ENCODE results near the gene MYL7.
A peak's percentile ranks its signal among the peaks of the same experiment; 100 is the strongest.

Gene MYL7

DNA sequence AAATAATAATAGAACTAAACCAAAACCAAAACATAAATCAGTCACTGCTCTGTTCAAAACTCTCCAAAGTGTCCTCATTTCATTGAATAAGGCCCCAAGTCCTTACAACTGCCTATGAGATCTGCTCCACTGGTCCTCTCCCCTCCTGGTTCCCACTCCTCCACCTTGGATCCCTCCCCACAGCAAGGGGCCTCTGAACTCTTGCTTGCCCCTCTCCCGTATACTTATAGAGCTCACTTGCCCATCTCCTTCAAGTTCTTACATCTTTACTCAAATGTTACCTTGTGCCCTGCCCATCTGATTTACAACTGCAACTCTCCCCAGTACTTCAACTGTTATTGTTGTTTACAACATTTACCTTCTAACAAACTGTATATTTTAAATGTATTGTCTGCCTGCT, 18.6 kb downstream of the MYL7 start:
- peak overlapping the region; percentile 95 for H3K4me2 ChIP-seq (ENCODE audit: insufficient read depth, low read length)
- H3K27ac ChIP-seq (ENCODE audit: low read length), result peak overlapping the region; percentile 75
- no peak overlapping the region for H2AFZ ChIP-seq (ENCODE audit: low read depth, low read length)
- H3K27me3 ChIP-seq (ENCODE audit: insufficient read depth, low read length, poor library complexity), result no peaks in the 10 kb centered on the region
- TF ChIP-seq, protein P1, sequence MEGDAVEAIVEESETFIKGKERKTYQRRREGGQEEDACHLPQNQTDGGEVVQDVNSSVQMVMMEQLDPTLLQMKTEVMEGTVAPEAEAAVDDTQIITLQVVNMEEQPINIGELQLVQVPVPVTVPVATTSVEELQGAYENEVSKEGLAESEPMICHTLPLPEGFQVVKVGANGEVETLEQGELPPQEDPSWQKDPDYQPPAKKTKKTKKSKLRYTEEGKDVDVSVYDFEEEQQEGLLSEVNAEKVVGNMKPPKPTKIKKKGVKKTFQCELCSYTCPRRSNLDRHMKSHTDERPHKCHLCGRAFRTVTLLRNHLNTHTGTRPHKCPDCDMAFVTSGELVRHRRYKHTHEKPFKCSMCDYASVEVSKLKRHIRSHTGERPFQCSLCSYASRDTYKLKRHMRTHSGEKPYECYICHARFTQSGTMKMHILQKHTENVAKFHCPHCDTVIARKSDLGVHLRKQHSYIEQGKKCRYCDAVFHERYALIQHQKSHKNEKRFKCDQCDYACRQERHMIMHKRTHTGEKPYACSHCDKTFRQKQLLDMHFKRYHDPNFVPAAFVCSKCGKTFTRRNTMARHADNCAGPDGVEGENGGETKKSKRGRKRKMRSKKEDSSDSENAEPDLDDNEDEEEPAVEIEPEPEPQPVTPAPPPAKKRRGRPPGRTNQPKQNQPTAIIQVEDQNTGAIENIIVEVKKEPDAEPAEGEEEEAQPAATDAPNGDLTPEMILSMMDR (IDR thresholded peaks at IDR 0.05; ENCODE audit: borderline replicate concordance, extremely low read depth, low read length, poor library complexity, severe bottlenecking), result no peak
- TF ChIP-seq EZH2 (IDR thresholded peaks at IDR 0.05; ENCODE audit: borderline replicate concordance, low read depth, low read length, severe bottlenecking), result no peak
- H3K4me3 ChIP-seq (ENCODE audit: low read depth in 1 of 2, low read length in 2 of 2), result peak overlapping the region; percentile 66 to 77
- DNase-seq, result no peak
- no peak for ATAC-seq (ENCODE audit: insufficient read depth, low read depth)
- H3K9ac ChIP-seq (ENCODE audit: low read depth, low read length), result peak overlapping the region; percentile 67
- H4K20me1 ChIP-seq (ENCODE audit: insufficient read depth, low read length), result peaks cover 21% of the 10 kb centered on the region; the same call in 1 of the 2 replicates
- H3K79me2 ChIP-seq (ENCODE audit: insufficient read depth, low read length), result peaks cover 54% of the 10 kb centered on the region
- no peaks in the 10 kb centered on the region for H3K9me3 ChIP-seq (ENCODE audit: insufficient read depth, low read length, severe bottlenecking)
- peaks cover 42% of the 10 kb centered on the region for H3K36me3 ChIP-seq (ENCODE audit: insufficient read depth, low read length)
- peaks cover 49% of the 10 kb centered on the region for H3K4me1 ChIP-seq (ENCODE audit: insufficient read depth, low read length)

DNA sequence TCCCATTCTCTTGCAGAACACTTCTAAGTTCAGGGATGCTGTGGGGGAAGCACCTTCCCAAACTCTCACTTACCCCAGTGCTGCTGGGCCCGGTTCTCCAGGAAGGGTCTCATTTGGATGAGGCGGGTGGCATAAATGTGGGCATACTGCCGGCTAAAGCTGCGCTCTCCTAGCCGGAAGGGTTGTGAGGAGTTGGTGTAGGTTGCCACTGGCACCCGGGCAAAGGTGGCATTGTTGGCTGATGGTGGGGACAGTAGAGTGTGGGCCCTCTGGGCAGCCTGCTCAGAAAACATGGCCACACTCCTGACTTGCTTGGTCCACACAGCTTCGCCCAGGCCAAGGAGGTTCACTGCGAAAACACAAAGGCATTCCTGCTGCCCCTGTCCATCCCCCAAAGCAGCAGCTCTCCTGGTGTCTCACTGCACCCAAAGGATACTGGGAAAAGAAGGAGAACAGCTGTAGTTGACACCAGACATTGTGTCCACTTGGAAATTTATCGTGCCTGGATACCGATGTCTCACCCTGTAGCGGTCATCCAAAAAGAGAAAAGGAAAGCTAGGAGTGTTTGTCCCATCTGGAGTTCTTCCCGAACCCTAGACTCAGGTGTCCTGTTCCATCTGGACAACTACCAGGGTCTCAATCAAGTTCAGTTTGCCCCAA, 19.2 kb downstream of the MYL7 start:
- H3K4me3 ChIP-seq (ENCODE audit: low read depth in 1 of 2, low read length in 2 of 2), result peak overlapping the region; percentile 66 to 77; a peak in 3 of 4 replicates
- peaks cover 57% of the 10 kb centered on the region for H3K79me2 ChIP-seq (ENCODE audit: insufficient read depth, low read length)
- peak overlapping the region; percentile 67 for H3K9ac ChIP-seq (ENCODE audit: low read depth, low read length)

DNA sequence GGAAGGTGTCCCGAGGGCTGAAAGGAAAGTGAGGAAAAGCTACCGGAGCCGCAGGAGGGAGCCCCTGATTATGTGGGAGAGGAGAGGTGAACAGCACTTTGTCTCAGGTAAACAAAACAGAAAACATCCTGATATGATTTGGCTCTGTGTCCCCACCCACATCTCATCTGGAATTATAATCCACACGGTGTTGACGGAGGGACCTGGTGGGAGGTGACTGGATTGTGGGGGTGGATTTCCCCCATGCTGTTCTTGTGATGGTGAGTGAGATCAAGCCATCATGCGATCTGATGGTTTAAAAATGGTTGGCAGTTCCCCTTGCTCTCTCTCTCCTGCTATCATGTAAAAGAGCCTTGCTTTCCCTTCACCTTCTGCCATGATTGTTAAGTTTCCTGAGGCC, 20.7 kb downstream of the MYL7 start:
- no peak overlapping the region for H3K9ac ChIP-seq (ENCODE audit: low read depth, low read length)
- H3K27me3 ChIP-seq (ENCODE audit: insufficient read depth, low read length, poor library complexity), result no peaks in the 10 kb centered on the region
- H4K20me1 ChIP-seq (ENCODE audit: insufficient read depth, low read length), result peaks cover 39% of the 10 kb centered on the region
- peak overlapping the region; percentile 95; the same call in 1 of the 2 replicates for H3K4me2 ChIP-seq (ENCODE audit: insufficient read depth, low read length)
- H3K4me1 ChIP-seq (ENCODE audit: insufficient read depth, low read length), result peaks cover 49% of the 10 kb centered on the region
- H3K27ac ChIP-seq (ENCODE audit: low read length), result no peak overlapping the region
- ATAC-seq (ENCODE audit: insufficient read depth, low read depth), result no peak
- no peak overlapping the region for H2AFZ ChIP-seq (ENCODE audit: low read depth, low read length)
- TF ChIP-seq, protein P1 (IDR thresholded peaks at IDR 0.05; ENCODE audit: borderline replicate concordance, extremely low read depth, low read length, poor library complexity, severe bottlenecking), result no peak
- no peak for TF ChIP-seq EZH2 (IDR thresholded peaks at IDR 0.05; ENCODE audit: borderline replicate concordance, low read depth, low read length, severe bottlenecking)
- H3K4me3 ChIP-seq (ENCODE audit: low read depth in 1 of 2, low read length in 2 of 2), result no peak overlapping the region
- DNase-seq, result no peak
- H3K9me3 ChIP-seq (ENCODE audit: insufficient read depth, low read length, severe bottlenecking), result no peaks in the 10 kb centered on the region
- H3K36me3 ChIP-seq (ENCODE audit: insufficient read depth, low read length), result peaks cover 64% of the 10 kb centered on the region
- peaks cover 60% of the 10 kb centered on the region for H3K79me2 ChIP-seq (ENCODE audit: insufficient read depth, low read length)

More for the DNA sequence above, 19.2 kb downstream of the MYL7 start:
- Histone ChIP-seq H3K27me3 (ENCODE audit: insufficient read depth, low read length, poor library complexity) (no peaks in the 10 kb centered on the region), H3K9me3 (ENCODE audit: insufficient read depth, low read length, severe bottlenecking) (no peaks in the 10 kb centered on the region), H3K4me2 (ENCODE audit: insufficient read depth, low read length) (peak overlapping the region; percentile 95), H3K27ac (ENCODE audit: low read length) (peak overlapping the region; percentile 51), H3K4me1 (ENCODE audit: insufficient read depth, low read length) (peaks cover 49% of the 10 kb centered on the region), H4K20me1 (ENCODE audit: insufficient read depth, low read length) (peaks cover 24% of the 10 kb centered on the region; the same call in 1 of the 2 replicates), H2AFZ (ENCODE audit: low read depth, low read length) (no peak overlapping the region), H3K36me3 (ENCODE audit: insufficient read depth, low read length) (peaks cover 49% of the 10 kb centered on the region)
- TF ChIP-seq, protein P1 (IDR thresholded peaks at IDR 0.05; ENCODE audit: borderline replicate concordance, extremely low read depth, low read length, poor library complexity, severe bottlenecking), result no peak
- no peak for TF ChIP-seq EZH2 (IDR thresholded peaks at IDR 0.05; ENCODE audit: borderline replicate concordance, low read depth, low read length, severe bottlenecking)
- DNase-seq (no peak), ATAC-seq (ENCODE audit: insufficient read depth, low read depth) (no peak)
